ENCODE measurements around the gene USH2A. TPM values are rescaled to one million over a fixed set of nuclear protein-coding genes. Genes with fewer than 3 reads are reported as not detected.

USH2A gene
- total RNA-seq, 1 experiment from 2014 or later = 0.02 TPM

DNA sequence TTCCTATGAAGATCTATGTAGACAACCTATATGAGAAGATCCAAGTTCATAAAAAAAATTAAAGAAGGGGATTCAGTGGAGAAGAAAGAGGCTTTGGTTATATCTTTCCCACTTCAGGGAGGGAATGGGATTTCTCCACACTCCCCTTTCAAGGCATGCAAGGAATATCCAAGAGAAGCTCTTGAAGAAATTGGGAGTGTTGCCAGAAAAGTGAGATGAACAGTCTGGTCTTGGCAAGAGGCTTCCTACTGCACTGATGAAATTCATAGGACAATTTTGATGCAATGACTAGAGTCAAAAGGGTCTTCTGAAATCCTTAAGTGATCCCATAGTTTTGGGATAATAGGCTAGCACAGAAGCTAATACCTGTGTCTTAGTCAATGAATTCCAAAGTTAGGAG, 703.1 kb downstream of the USH2A start:
- no peak for DNase-seq (ENCODE audit: low read depth)

DNA sequence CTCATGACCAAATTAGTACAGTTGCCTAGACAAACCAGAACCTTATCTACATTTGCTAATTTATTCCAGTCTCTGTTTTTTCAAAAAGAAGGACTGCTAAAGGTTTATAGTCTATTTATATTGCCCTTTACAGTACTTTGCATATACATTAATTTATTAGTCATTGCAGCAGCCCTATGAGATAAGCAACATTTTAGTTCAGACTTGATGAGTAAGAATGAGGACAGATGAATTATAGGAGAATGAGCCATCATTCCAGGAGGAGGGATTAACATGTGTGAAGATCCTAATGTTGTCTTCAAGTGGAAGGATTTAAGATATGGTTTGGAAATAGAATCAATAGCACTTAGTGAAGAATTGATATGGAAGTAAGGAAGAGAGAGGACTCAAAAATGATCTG, 703.7 kb downstream of the USH2A start:
- peak; percentile 22 for DNase-seq (ENCODE audit: low read depth)

DNA sequence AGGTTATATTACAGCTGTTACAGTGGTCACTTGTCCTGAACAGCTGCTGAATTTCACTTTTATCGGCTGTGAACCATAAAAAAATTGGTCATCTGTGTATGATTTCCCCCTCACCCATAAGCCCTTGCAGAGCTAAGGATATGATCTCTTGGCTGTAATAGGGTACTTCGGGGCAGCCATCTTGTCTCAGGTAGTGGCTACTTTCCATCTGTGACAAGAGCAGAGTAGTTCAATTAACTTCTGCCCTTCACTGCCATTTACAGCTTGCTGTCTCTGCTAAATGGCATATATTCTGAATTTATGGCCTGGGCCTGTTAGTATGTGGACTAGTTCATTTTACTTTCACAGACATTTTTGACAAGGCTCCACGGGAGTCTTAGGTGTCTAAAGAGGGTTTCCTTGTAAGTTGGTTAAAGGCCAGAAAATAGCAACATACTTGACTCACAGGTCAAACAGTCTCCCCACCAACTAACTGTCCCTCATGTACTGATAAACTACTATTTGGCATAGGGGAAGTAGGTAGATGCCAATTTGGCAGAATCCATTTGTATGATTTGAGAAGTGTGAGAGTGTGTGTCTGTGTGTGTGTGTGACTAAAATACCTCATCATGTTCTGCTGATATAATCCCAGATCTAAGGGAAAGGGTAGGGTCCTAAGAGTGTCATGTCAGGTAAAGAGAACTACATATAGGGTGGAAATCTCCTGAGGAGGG, 704.5 kb downstream of the USH2A start:
- DNase-seq (ENCODE audit: low read depth) = no peak

DNA sequence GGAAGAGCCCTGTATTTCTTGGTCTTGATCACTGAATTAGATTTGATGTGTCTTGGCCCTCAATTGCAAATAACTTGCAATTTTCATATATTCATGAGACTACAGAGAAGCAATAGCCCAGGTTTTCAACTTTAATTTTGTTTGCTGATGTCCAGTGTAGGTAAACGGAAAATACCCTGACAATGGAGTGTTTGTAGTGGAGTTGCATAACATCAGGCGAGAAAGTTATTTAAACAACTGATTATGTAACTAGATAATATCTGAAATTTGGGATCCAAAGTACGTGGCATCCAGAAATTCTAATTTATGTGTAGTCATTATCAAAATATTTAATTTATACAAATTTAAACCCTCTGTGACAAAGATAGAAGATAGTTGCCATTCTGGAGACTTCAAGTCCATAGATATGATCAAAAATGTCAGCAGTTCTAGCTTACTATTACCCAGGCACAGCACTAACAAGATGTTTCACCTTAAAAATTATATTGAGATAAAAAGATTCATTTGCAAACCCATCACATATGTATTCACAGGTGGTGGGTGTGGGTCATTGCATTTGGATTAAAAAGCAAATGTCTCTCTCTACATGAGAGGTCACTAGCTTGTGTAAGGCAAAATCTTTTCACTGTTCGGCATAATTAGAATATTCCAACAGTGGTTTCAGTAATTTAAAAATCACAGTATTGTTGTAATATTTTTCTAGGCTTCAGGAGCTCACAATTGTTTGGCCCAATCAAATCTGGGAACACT, 705.4 kb downstream of the USH2A start:
- no peak for DNase-seq (ENCODE audit: low read depth)

DNA sequence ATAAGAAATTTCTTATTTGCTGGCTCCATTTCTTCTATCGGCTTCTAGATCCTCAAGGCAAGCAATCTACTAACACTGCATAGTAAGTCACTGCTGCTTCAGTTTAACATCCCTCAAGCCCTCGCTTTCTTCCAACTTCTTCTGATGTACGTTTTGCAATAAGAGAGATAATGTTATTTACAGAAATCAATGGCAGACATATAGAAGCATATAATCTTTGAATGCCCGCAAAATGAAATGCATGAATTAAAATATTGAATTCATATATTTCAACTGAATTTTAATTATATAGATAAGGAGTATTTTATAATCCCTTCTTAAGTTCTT, 712.4 kb downstream of the USH2A start:
- no peak for DNase-seq (ENCODE audit: low read depth)

DNA sequence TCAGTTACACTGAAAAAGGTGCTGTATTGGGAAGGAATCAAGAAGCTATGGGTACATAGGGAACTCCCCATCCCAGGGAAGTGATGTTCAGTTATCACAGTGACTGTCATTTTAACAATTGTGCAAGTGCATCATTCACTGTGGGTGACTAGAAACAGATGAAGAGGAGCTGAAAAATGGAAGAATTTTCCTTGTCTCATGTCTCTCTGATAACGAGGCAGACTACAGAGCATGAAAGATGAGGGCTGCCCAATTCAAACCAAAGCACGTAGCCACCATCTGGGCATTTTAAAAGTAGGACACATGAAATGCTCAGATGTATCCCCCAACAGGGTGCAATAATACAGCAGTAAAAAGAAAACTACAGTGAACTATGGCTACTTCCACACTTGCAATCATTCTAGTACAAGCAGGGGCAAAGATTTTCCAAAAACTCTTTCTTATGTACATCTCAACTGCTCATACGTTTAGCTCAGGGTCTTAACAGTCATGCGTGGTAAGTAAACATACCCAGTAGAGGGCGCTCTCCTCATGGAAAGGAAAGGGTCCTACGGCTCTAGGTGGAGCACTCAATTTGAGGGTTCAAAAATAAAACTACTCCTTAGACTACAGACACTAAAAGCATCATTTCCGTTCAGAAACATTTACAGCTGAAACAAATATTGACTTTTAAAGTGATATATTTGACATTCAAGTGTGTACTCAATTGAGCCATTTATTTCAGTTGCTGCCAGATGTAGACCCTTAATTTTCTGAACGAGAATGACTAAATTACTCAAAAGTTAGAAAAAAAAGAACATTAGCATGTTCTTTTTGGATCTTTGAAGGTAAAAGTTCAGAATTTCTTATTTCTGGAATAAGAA, 713.0 kb downstream of the USH2A start:
- DNase-seq (ENCODE audit: low read depth) = peak; percentile 33

DNA sequence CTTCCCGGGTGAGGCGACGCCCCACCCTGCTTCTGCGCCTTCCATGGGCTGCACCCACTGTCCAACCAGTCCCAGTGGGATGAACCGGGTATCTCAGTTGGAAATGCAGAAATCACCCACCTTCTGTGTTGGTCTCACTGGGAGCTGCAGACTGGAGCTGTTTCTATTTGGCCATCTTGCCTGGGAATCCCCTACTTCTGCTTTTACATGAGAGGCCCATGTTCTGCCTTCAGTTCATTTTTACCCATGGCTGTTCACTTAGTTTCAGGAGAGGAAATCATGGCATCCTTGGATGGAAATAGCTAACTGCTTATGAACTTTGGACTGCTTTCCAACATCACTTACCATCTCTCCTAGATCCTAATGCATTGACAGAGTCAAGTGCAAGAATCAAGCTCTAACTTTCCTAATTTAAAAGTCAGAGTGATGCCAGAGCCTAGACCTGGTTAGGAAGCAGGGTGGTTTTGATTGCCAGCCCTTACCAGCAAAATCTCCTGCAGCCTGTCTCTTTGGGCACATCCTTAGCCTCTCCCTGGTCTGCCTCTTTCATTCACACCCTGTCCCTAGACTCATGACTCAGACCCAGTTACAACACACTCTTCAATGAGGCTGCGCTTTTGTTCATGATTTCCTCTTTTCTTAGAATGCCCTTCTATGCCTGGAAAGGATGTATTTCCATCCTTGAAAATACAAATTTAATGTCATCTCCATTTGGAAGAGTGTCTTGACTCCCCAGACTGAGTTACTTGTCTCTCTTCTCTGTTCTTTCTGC, 719.0 kb downstream of the USH2A start:
- DNase-seq (ENCODE audit: low read depth) = peak; percentile 64

DNA sequence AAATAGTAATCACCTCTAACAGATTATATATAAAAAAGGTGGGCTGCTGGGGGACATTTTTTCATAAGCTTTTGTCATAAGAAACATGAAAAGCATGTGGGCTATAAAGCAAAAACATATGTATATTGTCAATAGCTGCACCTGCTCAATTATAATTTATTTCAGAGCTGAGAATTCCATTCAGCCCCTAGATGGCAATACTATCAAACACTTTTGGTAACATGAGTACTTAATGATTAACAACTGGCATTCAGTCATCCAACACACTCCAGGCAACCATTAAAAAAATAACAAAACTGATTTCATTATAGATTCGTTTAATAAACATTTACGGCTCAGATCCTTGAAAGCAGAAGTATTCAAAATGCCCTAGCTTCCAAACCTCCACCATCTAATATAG, 741.0 kb downstream of the USH2A start:
- DNase-seq (ENCODE audit: low read depth) = no peak

DNA sequence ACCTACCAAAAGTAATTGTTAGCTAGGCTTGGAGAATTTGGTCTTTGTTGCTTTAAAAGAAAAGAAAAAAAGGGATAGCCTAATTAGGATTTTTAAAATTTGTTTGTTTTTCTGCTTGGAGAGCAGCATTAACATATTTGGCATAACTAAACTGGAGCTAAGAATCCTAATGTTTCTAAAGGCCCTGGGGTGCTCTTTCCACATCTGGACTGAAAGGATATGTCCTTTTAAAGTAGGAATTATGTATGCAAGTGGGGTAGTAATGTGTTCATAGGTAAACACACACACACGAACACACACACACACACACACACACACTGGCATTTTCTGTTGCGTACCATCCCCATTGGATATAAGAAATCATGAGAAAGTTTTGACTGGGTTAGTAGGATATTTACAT, 742.2 kb downstream of the USH2A start:
- no peak for DNase-seq (ENCODE audit: low read depth)

DNA sequence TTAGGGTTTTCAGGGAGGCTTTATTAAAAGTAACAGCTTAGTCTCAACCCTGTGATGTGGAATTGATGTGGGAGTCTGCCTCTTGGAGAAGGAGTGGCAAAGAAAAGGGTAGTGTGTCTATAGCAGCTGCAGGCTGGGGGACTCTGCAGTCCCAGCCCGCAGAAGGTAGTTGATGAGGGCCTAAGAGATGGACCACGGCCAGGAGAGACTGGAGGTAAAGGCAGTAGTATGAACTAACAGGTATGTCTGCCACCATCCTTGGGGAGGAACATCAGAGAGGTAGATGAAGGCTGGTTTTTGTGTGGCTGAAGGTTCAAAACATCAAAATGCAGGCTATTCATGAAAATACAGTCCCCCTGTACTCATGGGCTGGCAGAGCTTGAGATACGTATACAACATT, 744.0 kb downstream of the USH2A start:
- DNase-seq (ENCODE audit: low read depth) = peak; percentile 5

DNA sequence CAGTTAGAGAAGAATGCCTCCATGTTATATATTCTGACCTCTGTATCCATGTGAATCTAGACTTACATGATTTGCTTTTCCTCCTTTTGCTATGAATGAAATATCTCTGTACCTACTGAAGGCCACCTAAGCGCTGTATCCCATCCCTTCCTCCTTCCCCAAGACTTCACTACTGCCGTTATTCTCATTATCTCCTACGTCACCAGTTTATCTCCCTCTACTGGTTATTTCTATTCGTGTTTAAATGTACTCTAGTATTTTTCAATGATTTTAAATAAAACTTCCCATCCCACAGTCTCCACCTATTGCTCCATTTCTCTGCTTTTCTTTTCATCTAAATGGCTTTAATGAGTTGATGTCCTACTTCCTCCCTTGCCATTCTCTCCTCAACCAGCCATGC, 746.1 kb downstream of the USH2A start:
- no peak for DNase-seq (ENCODE audit: low read depth)

DNA sequence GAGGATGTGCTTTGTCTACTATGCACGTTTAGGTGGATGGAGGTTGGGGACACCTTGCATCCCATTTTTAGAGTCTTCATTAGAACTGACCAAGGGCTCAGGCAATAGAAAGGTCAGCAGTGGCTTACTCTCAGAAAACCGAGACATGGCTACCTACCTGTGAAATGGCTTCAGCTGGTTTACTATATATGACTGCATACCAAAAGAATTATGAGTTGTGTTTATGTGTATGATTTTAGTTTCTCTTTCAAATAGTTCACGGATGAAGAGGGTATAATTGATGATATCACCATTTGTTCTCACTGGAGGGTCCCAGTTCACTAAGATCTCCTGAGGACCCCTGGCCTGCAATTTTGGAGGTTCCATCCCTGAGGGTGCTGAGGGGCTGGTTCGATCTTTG, 749.3 kb downstream of the USH2A start:
- DNase-seq (ENCODE audit: low read depth) = no peak

DNA sequence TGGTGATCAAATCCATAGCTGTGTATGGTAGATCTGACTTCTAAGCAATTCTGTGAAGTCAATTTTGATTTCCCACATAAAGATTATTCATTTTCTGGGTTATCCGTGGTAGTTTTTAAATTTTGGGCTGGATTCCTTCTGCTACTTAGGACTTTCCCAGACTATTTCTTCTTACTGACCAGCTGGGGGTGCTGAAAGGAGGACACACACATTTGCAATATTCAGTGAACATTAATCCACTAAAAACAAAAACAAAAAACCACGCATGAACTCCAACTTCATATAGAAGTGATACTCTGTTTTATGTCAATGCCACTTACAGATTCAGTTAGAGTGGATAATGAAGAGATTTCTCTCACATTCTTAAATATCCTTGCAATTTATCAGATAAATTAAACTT, 750.8 kb downstream of the USH2A start:
- DNase-seq (ENCODE audit: low read depth) = no peak

DNA sequence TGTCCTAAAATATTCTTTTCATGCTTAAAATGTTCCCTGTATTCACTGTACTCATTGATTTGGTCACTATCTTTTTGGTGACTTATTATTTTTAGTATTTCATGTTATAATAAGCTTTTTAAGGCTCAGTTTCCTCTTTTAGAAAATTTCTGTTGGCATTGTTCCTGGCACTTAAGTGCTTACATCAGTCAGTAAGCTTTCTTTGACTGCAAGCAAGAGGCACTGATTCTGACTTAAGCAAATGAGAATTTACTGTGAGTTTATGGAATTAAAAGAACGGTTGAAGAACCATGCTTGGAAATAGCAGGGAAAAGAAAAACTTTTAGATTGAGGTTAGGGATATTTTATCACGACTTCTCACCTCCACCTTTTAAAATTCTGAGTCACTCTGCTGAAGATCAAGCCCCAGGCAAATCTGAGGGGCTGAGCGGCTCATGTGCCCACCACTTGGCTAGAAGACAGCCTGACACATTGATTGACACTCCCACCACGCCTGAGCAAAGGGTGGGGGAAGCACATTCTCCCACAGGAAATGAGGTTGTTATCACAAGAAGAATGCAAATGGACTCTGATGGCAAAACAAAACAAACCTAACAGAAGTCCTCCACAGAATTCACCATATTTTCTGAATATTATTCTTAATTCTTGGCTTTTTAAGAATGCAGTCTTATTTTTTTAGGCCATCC, 753.3 kb downstream of the USH2A start:
- DNase-seq (ENCODE audit: low read depth) = no peak

DNA sequence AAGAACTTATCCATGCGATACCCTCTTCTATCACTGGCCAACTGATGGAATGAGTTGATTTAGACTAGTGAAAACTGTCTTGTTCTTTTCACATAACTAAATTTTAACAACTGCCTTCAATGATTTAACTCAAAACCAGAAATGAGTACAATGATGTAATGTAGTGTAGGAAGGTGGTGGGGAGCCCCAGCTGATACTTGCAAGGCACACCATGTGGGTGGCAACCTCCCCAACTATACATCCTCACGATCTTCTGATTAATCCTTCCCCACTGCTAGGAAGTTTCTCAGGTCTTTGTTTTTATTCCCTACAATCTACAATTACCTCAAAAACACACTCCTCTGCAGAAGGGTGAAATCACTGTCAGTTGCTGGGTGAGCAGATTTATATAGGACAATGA, 755.5 kb downstream of the USH2A start:
- no peak for DNase-seq (ENCODE audit: low read depth)

DNA sequence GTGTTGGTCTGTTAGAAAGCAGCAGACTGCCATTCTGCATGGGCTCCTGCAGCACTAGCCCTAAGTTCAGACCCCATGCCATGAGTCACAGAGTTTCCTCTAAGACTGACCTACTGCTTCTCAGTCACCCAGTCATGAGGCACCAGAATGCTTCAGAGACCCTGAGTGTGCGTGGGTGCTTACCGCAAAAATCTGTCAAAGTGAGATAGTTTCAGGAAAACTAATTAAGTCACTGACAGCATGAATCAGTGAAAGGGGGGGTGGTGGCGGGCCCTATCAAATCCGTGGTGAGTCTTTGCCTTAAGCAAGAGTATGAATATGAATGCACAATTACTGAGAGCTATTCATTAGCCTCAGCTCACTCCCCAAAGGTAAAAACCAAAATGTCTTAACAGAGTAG, 758.0 kb downstream of the USH2A start:
- peak; percentile 77 for DNase-seq (ENCODE audit: low read depth)

DNA sequence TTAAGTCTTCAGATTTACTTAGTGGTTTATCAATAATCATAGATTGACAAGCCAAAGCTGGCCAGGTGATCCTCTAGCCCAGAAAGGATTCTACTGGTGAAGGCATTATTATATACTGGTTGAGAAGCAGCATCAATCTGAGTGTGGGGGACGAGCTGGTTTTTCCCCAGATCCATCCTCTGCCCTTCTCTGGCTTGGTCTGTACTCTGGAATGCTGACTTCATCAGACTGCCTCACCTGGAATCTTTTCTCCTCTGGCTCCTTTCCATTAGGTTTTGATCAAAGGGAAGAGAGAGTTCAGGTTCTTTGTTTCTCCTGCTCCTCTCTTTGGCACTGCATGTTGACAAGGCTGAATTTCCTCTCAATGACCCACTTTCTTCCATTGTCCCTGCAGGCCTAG, 762.2 kb downstream of the USH2A start:
- no peak for DNase-seq (ENCODE audit: low read depth)

DNA sequence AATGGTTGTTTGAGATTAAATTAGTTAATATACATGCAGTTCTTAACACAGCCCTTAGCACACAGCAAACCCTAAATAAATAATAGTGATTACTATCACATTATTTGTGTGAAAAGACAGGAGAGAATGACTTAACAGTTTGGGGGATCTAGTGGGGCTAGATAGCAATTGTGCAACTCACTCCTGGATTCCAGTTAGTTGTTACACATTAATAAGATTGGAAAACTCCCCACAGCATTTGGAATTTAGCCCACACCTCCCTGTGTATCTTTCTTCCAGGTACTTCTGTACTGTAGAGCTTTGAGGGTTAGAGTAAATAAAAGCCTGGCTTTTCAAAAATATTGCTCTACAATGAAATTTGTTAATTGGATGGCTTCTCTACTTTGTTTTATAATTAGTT, 763.0 kb downstream of the USH2A start:
- DNase-seq (ENCODE audit: low read depth) = no peak

DNA sequence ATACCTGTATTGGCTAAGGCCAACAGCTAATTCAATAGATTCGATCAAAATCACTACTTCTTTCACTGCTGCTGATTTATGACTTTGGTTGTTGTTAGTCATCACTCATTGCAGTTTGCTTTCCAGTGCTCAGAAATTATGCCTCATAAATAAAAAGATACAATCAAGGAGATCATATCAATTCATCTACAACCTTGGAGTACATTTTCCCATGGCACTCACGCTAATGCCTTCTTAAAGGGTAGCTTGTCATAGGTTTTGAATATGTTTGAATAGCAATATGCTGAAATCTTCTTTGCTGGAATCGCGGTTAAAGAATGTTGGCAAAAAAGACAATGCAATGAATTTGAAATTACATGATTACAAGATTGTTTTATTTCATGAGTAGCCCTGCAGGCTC, 766.2 kb downstream of the USH2A start:
- no peak for DNase-seq (ENCODE audit: low read depth)

DNA sequence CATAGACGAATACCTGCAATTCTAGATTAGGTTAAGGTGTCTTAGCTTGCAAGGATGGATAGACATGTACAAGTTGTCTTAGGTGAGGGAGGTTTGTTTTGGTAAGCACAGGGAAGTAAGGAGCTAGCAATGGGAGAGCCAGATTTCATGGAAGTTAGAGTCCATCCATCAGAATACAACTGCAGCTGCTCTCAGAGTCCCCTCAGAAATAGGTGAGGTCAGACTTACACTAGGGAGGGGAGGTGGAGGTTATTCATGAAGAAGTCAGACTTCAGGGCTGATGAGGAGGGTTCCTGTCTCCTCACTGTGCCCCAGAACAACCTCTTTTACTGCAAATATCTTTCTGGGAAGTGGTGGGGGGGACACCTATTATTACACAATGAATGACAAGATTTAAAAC, 770.9 kb downstream of the USH2A start:
- DNase-seq (ENCODE audit: low read depth) = no peak

DNA sequence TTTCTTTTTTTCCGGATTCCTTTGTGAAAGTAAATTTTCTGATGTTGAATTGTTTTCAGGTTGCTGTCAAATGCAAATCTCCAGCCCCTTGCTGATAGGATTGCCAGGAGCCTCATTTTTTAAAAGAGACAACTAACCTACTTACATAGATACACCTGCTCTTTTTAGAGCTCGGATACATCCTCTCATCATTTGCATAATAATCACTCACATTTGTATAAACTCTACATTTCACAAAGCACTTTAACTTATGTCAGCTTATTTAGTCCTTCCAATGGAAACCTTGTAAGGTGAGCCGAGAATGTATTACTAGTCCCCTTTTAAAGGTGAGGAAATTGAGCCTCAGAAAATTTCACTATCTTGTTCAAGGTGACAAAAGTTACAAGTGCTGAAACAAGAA, 771.4 kb downstream of the USH2A start:
- no peak for DNase-seq (ENCODE audit: low read depth)
